K562 (cell line): ENCODE results near the gene ABHD8.

Experiments used
- CCNT2 ChIP-seq: IDR thresholded peaks from 2 replicates; pipeline ENCODE4 v1.6.1; 2011; ENCODE audit warnings: borderline replicate concordance, low read depth, mild to moderate bottlenecking, moderate library complexity, mixed read lengths, low read length; ENCODE audit not compliant: insufficient read length; ENCODE audit errors: extremely low read depth
- CTCF ChIP-seq, 3 experiments: IDR thresholded peaks in 2 of 3; conservative IDR thresholded peaks in 1 of 3; 2 replicates each; pipeline ENCODE4 v1.5.1; 2011 to 2012; ENCODE audit warnings: low read length in 3 of 3, mild to moderate bottlenecking in 3 of 3, control low read depth in 2 of 3, improper control_type of control experiment in 1 of 3, inconsistent platforms in 1 of 3, low read depth in 1 of 3, mixed read lengths in 1 of 3, moderate library complexity in 1 of 3; ENCODE audit not compliant: insufficient read depth in 2 of 3
- POLR2A ChIP-seq: fragments of 450-650 bp; conservative IDR thresholded peaks from 2 replicates; pipeline ENCODE4 v1.6.1; 2016
- REST ChIP-seq, 2 experiments: fragments of 450-650 bp; formaldehyde crosslinking in 1 of 2; IDR thresholded peaks; 2 replicates each; pipeline versions ENCODE4 v1.4.0 to v1.6.1; 2014 to 2020; ENCODE audit warnings: mild to moderate bottlenecking in 2 of 2, borderline replicate concordance in 1 of 2, low read depth in 1 of 2
- TAF1 ChIP-seq: IDR thresholded peaks from 2 replicates; pipeline ENCODE4 v1.6.1; 2011; ENCODE audit warnings: mild to moderate bottlenecking, low read length, moderate library complexity; ENCODE audit not compliant: insufficient read depth, control insufficient read depth, severe bottlenecking; ENCODE audit errors: extremely low read depth
- ZBTB1 ChIP-seq: sonication (generic); formaldehyde crosslinking; IDR thresholded peaks from 2 replicates; pipeline ENCODE4 v1.8.1; 2023; ENCODE audit warnings: missing genetic modification reagents, low read depth, mild to moderate bottlenecking, borderline replicate concordance
- ZNF512 ChIP-seq: IDR thresholded peaks from 2 replicates; pipeline ENCODE4 v1.6.1; 2016; ENCODE audit warnings: missing genetic modification characterization, missing compliant biosample characterization

- TF ChIP-seq CCNT2: no peak
- TF ChIP-seq ZNF512 (tag): no peak
- TF ChIP-seq REST (IDR thresholded peaks at IDR 0.05; ENCODE audit: borderline replicate concordance): no peak
- TF ChIP-seq REST (CRISPR knock-in tag; IDR thresholded peaks at IDR 0.05; ENCODE audit: low read depth): no peak
- TF ChIP-seq CTCF (IDR thresholded peaks at IDR 0.05 in 2 of 3, conservative IDR thresholded peaks at IDR 0.05 in 1 of 3; ENCODE audit: insufficient read depth in 2 of 3, low read depth in 1 of 3, low read length in 3 of 3): no peak
- TF ChIP-seq POLR2A: no peak
- no peak for TF ChIP-seq ZBTB1
- no peak for TF ChIP-seq TAF1
Observed at GRCh38 chr19:17256130-17256529, 47.1 kb downstream of the ABHD8 start.
